ENCODE data around the gene P2RY1.
"Not testable (repeated sequence)": the region's sequence is repeated elsewhere in the genome, so short reads cannot be mapped to it uniquely, and the experiment has no call there.

DNA sequence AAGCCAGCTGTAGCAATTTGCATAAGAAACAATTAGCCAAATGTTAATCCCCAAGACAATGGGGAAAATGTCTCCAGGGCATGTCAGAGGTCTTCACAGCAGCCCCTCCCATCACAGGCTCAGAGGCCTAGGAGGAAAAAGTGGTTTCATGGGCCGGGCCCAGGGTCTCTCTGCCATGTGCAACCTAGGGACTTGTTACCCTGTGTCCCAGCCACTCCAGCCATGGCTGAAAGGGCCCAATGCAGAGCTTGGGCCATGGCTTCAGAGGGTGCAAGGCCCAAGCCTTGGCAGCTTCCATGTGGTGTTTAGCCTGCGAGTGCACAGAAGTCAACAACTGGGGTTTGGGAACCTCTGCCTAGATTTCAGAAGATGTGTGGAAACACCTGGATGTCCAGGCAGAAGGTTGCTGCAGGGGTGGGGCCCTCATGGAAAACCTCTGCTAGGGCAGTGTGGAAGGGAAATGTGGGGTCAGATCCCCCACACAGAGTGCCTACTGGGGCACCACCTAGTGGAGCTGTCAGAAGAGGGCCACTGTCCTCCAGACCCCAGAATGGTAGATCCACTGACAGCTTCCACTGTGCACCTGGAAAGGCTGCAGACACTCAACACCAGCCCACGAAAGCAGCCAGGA, 11.8 kb downstream of the P2RY1 start:
- TF ChIP-seq, protein P1, sequence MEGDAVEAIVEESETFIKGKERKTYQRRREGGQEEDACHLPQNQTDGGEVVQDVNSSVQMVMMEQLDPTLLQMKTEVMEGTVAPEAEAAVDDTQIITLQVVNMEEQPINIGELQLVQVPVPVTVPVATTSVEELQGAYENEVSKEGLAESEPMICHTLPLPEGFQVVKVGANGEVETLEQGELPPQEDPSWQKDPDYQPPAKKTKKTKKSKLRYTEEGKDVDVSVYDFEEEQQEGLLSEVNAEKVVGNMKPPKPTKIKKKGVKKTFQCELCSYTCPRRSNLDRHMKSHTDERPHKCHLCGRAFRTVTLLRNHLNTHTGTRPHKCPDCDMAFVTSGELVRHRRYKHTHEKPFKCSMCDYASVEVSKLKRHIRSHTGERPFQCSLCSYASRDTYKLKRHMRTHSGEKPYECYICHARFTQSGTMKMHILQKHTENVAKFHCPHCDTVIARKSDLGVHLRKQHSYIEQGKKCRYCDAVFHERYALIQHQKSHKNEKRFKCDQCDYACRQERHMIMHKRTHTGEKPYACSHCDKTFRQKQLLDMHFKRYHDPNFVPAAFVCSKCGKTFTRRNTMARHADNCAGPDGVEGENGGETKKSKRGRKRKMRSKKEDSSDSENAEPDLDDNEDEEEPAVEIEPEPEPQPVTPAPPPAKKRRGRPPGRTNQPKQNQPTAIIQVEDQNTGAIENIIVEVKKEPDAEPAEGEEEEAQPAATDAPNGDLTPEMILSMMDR (IDR thresholded peaks at IDR 0.05; ENCODE audit: borderline replicate concordance, extremely low read depth, low read length, poor library complexity, severe bottlenecking), result not testable (repeated sequence)
- TF ChIP-seq EZH2 (IDR thresholded peaks at IDR 0.05; ENCODE audit: borderline replicate concordance, low read depth, low read length, severe bottlenecking), result not testable (repeated sequence)

Data from DND-41 (cell line).